ENCODE data around the gene CSE1L. TPM values are rescaled to one million over a fixed set of nuclear protein-coding genes. Genes with fewer than 3 reads are reported as not detected.

The CSE1L gene
- total RNA-seq, 1 donor from 2014 or later, result 58.8 TPM

DNA sequence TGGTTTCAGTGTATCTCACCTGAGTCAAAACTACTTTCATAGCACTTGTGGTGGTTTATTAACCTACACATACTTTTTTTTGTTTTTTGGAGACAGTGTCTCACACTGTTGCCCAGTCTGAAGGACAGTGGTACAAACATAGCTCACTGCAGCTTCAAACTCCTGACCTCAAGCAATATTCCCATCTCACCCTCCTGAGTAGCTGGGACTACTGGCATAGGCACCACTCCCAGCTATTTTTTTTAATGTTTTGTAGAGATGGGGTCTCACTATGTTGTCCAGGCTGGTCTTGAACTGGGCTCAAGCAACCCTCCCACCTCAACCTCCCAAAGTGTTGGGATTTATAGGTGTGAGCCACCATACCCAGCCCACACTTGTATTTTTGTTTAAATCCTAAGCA, 92.3 kb downstream of the CSE1L start:
- ChIA-PET POLR2A (interaction anchor here (0.7 kb wide), 1 partner anchor 10 kb away, joined by 3 read pairs; no protein-coding TSS in a partner anchor), CTCF (interaction anchor here (1.0 kb wide), 1 partner anchor 79 kb away, joined by 4 read pairs; no protein-coding TSS in a partner anchor)
- H3K4me1 Mint-ChIP-seq, result peaks cover 9% of the 10 kb centered on the region
- no peaks in the 10 kb centered on the region for H3K27me3 Mint-ChIP-seq
- H3K36me3 Mint-ChIP-seq (ENCODE audit: low read depth), result peaks cover 51% of the 10 kb centered on the region
- intact Hi-C loops (cut with micrococcal nuclease), result loop anchor here (10.0 kb wide), 2 partner anchors 46 to 396 kb away; partner anchors contain the start of gene STAU1
- H3K9me3 Mint-ChIP-seq, result no peaks in the 10 kb centered on the region
- H3K4me3 Mint-ChIP-seq, result no peak overlapping the region
- TF ChIP-seq, protein P1, sequence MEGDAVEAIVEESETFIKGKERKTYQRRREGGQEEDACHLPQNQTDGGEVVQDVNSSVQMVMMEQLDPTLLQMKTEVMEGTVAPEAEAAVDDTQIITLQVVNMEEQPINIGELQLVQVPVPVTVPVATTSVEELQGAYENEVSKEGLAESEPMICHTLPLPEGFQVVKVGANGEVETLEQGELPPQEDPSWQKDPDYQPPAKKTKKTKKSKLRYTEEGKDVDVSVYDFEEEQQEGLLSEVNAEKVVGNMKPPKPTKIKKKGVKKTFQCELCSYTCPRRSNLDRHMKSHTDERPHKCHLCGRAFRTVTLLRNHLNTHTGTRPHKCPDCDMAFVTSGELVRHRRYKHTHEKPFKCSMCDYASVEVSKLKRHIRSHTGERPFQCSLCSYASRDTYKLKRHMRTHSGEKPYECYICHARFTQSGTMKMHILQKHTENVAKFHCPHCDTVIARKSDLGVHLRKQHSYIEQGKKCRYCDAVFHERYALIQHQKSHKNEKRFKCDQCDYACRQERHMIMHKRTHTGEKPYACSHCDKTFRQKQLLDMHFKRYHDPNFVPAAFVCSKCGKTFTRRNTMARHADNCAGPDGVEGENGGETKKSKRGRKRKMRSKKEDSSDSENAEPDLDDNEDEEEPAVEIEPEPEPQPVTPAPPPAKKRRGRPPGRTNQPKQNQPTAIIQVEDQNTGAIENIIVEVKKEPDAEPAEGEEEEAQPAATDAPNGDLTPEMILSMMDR (IDR thresholded peaks at IDR 0.05), result no peak
- no peak overlapping the region for H3K27ac Mint-ChIP-seq
- ATAC-seq (ENCODE audit: low read depth) (no peak), DNase-seq (no peak)

DNA sequence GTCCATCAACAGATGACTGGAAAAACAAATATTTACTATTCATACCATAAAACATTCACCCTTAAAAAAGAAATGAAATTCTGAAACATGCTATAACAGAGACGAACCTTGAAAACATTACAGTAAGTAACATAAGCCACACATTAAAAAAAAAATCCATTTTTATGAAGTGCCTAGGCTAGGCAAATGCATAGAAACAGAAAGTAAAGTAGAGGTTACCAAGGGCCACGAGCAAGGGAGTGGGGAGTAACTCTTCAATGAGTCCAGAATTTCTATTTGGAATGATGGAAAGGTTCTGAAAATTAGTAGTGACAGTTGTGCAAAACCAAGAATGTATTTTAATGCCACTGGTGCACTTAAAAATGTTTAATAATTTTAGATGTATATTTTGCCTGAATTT, 94.3 kb downstream of the CSE1L start:
- H3K27me3 Mint-ChIP-seq, result no peaks in the 10 kb centered on the region
- intact Hi-C loops (cut with micrococcal nuclease), result no loop called here
- ChIA-PET CTCF (no interaction called here), POLR2A (no interaction called here)
- H3K36me3 Mint-ChIP-seq (ENCODE audit: low read depth), result peaks cover 46% of the 10 kb centered on the region
- DNase-seq (no peak), ATAC-seq (ENCODE audit: low read depth) (no peak)
- H3K9me3 Mint-ChIP-seq, result no peaks in the 10 kb centered on the region
- peaks cover 9% of the 10 kb centered on the region for H3K4me1 Mint-ChIP-seq
- no peak overlapping the region for H3K27ac Mint-ChIP-seq
- TF ChIP-seq, protein P1 (IDR thresholded peaks at IDR 0.05), result no peak
- H3K4me3 Mint-ChIP-seq, result no peak overlapping the region

DNA sequence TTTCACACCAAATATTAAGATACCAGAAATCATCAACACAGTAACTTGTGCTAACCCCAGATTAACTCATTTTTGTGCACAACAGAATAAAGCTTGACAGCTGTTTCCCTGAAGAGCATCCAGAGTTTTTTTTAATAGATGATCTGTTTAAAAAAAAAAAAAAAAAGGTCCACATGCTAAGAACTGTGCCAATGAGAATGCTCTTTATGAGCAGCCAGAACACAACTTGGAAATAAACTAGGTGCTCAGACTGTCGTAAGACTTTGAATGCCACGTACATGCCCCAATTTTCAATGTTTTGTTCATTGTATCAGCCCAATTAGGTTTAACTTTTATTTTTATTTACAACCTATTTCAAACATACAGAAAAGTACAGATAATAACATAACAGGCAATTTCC, 94.7 kb downstream of the CSE1L start:
- H3K27ac Mint-ChIP-seq, result no peak overlapping the region
- TF ChIP-seq, protein P1 (IDR thresholded peaks at IDR 0.05), result no peak
- ChIA-PET CTCF (interaction anchor here (0.6 to 0.7 kb wide), 2 partner anchors 68 to 76 kb away, joined by 3 read pairs; no protein-coding TSS in a partner anchor), POLR2A (interaction anchor here (0.5 kb wide), 1 partner anchor 35 kb away, joined by 5 read pairs; no protein-coding TSS in a partner anchor)
- ATAC-seq (ENCODE audit: low read depth), result no peak
- peaks cover 44% of the 10 kb centered on the region for H3K36me3 Mint-ChIP-seq (ENCODE audit: low read depth)
- intact Hi-C loops (cut with micrococcal nuclease), result no loop called here
- no peaks in the 10 kb centered on the region for H3K9me3 Mint-ChIP-seq
- no peaks in the 10 kb centered on the region for H3K27me3 Mint-ChIP-seq
- no peak for DNase-seq
- peaks cover 9% of the 10 kb centered on the region for H3K4me1 Mint-ChIP-seq
- H3K4me3 Mint-ChIP-seq, result no peak overlapping the region

Other genes with a start within 250 kb of the CSE1L start
- 65.0 and 71.4 TPM in 2 replicates for gene PREX1, start 218.3 kb upstream of the CSE1L start, total RNA-seq
- 30.8 and 39.0 TPM in 2 replicates for gene ARFGEF2, start 124.6 kb upstream of the CSE1L start, total RNA-seq
- 39.3 and 40.3 TPM in 2 replicates for gene STAU1, start 142.0 kb downstream of the CSE1L start, total RNA-seq
- 76.5 and 78.4 TPM in 2 replicates for gene DDX27, start 173.1 kb downstream of the CSE1L start, total RNA-seq
- 49.6 and 51.9 TPM in 2 replicates for gene ZNFX1, start 231.7 kb downstream of the CSE1L start, total RNA-seq